ENCODE data around the gene C15orf62. TPM values are rescaled to one million over a fixed set of nuclear protein-coding genes. Genes with fewer than 3 reads are reported as not detected.
A peak's percentile ranks its signal among the peaks of the same experiment; 100 is the strongest.

The C15orf62 gene
- polyA plus RNA-seq, 1 donor (not counting 4 experiments of a cell fraction or from before 2014, with no cell fraction given): 0.14 TPM

GRCh38 chr15:40763801-40764628 lies 5.8 kb upstream of the C15orf62 start, which contains the start of gene GCHFR:
Gene GCHFR (plus strand): TSS chr15:40764068. CDS start chr15:40764181, 113 bp downstream.
- peaks cover 56% of the 10 kb centered on the region for H3K4me1 ChIP-seq (ENCODE audit: control insufficient read depth, extremely low read depth, insufficient read depth, low read length)
- FAIRE-seq: no peak
- TF ChIP-seq CTCF (optimal IDR thresholded peaks at IDR 0.05 in 1 of 3, IDR thresholded peaks at IDR 0.05 in 1 of 3, conservative IDR thresholded peaks at IDR 0.05 in 1 of 3; ENCODE audit: extremely low read depth in 1 of 3, insufficient read depth in 2 of 3, low read length in 3 of 3) (peak in 1 of 3 experiments; percentile 25), EZH2 (IDR thresholded peaks at IDR 0.05; ENCODE audit: low read length) (no peak)
- dilution Hi-C loops (cut with MboI; ENCODE audit: extremely low pct_ligation_motif_present, low sequenced_read_pairs): no loop called here
- H3K4me2 ChIP-seq (ENCODE audit: control insufficient read depth, extremely low read depth, insufficient read depth, low read depth, low read length): peak within 1 kb of the TSS; percentile 86
- H3K4me3 ChIP-seq (ENCODE audit: control insufficient read depth in 2 of 3, extremely low read depth in 1 of 3, insufficient read depth in 2 of 3, low read depth in 1 of 3, low read length in 3 of 3): peak within 1 kb of the TSS; percentile 31 to 61 (median 56)
- no peaks in the 10 kb centered on the region for H3K27me3 ChIP-seq (ENCODE audit: control insufficient read depth, extremely low read depth, insufficient read depth, low read length)
- H2AFZ ChIP-seq (ENCODE audit: control insufficient read depth, low read length): peak within 1 kb of the TSS; percentile 76
- peaks cover 2% of the 10 kb centered on the region for H3K9me1 ChIP-seq (ENCODE audit: control insufficient read depth, extremely low read depth, insufficient read depth, low read length)
- H4K20me1 ChIP-seq (ENCODE audit: control insufficient read depth, extremely low read depth, insufficient read depth, low read length): no peaks in the 10 kb centered on the region
- H3K36me3 ChIP-seq (ENCODE audit: control insufficient read depth in 2 of 2, extremely low read depth in 1 of 2, insufficient read depth in 2 of 2, low read length in 2 of 2): peaks cover 0 to 2% of the 10 kb centered on the region in 2 experiments
- peak within 1 kb of the TSS; percentile 4 for H3K27ac ChIP-seq (ENCODE audit: control insufficient read depth, insufficient read depth, low read length)
- peak within 1 kb of the TSS; percentile 55 for H3K9ac ChIP-seq (ENCODE audit: control insufficient read depth, extremely low read depth, insufficient read depth, low read length)
- no peaks in the 10 kb centered on the region for H3K79me2 ChIP-seq (ENCODE audit: control insufficient read depth, insufficient read depth, low read length)
- no peak for DNase-seq (ENCODE audit: low read depth, low spot score)
- H3K9me3 ChIP-seq (ENCODE audit: control insufficient read depth, low read depth, low read length): no peaks in the 10 kb centered on the region

GRCh38 chr15:40764629-40765103 lies 5.1 kb upstream of the C15orf62 start:
- dilution Hi-C loops (cut with MboI; ENCODE audit: extremely low pct_ligation_motif_present, low sequenced_read_pairs): no loop called here
- FAIRE-seq (no peak), DNase-seq (ENCODE audit: low read depth, low spot score) (no peak)
- H3K4me1 ChIP-seq (ENCODE audit: control insufficient read depth, extremely low read depth, insufficient read depth, low read length): peaks cover 62% of the 10 kb centered on the region
- TF ChIP-seq EZH2 (IDR thresholded peaks at IDR 0.05; ENCODE audit: low read length): no peak
- H2AFZ ChIP-seq (ENCODE audit: control insufficient read depth, low read length): no peak overlapping the region
- H3K27me3 ChIP-seq (ENCODE audit: control insufficient read depth, extremely low read depth, insufficient read depth, low read length): no peaks in the 10 kb centered on the region
- H3K4me3 ChIP-seq (ENCODE audit: control insufficient read depth in 2 of 3, extremely low read depth in 1 of 3, insufficient read depth in 2 of 3, low read depth in 1 of 3, low read length in 3 of 3): peak overlapping the region in 1 of 3 experiments; percentile 61
- H3K27ac ChIP-seq (ENCODE audit: control insufficient read depth, insufficient read depth, low read length): peak overlapping the region; percentile 4
- H3K9ac ChIP-seq (ENCODE audit: control insufficient read depth, extremely low read depth, insufficient read depth, low read length): peak overlapping the region; percentile 10
- H3K36me3 ChIP-seq (ENCODE audit: control insufficient read depth in 2 of 2, extremely low read depth in 1 of 2, insufficient read depth in 2 of 2, low read length in 2 of 2): peaks cover 0 to 2% of the 10 kb centered on the region in 2 experiments
- H3K79me2 ChIP-seq (ENCODE audit: control insufficient read depth, insufficient read depth, low read length): no peaks in the 10 kb centered on the region
- peak overlapping the region; percentile 86 for H3K4me2 ChIP-seq (ENCODE audit: control insufficient read depth, extremely low read depth, insufficient read depth, low read depth, low read length)
- H3K9me3 ChIP-seq (ENCODE audit: control insufficient read depth, low read depth, low read length): no peaks in the 10 kb centered on the region
- H4K20me1 ChIP-seq (ENCODE audit: control insufficient read depth, extremely low read depth, insufficient read depth, low read length): no peaks in the 10 kb centered on the region
- peaks cover 2% of the 10 kb centered on the region for H3K9me1 ChIP-seq (ENCODE audit: control insufficient read depth, extremely low read depth, insufficient read depth, low read length)
